ENCODE measurements around the gene SORCS2.

The SORCS2 gene

DNA sequence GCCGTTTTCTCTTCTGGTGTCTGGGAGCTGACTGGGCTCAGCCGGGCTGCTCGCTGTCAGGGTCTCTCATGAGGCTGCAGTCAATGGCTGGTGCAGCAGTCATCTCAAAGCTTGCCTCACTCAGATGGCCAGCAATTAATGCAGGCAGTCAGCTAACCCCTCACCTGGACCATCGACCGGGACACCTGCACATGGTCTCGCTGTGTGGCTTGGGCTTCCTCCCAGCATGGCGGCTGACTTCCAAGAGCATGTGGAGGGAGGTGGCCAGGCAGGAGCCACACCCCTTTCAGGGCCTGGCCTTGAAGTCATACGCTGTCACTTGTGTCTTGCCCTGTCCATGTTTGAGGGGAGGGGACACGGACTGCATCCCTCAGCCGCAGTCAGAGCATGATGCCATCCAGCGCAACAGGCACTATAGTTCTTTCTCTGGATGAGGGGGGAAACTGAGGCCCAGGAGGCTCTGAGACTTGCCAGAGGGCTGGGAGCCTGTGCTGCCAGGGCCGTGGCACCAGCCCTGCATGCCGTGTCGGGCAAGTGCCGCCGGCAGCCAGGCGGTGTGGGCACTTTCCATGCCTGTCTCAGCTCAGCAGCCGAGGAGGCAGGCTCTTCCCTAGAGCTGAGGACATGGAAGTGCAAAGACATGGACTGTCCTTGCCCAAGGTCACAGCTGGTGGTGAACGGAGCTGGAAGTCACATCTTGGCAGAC, 545.6 kb downstream of the SORCS2 start:
- H3K4me3 Mint-ChIP-seq, result no peak overlapping the region
- H3K9me3 Mint-ChIP-seq, result no peaks in the 10 kb centered on the region
- H3K36me3 Mint-ChIP-seq (ENCODE audit: low read depth), result no peaks in the 10 kb centered on the region
- H3K27me3 Mint-ChIP-seq (ENCODE audit: low read depth), result no peaks in the 10 kb centered on the region
- H3K4me1 Mint-ChIP-seq (ENCODE audit: low read depth), result no peaks in the 10 kb centered on the region
- no peak overlapping the region for H3K27ac Mint-ChIP-seq

DNA sequence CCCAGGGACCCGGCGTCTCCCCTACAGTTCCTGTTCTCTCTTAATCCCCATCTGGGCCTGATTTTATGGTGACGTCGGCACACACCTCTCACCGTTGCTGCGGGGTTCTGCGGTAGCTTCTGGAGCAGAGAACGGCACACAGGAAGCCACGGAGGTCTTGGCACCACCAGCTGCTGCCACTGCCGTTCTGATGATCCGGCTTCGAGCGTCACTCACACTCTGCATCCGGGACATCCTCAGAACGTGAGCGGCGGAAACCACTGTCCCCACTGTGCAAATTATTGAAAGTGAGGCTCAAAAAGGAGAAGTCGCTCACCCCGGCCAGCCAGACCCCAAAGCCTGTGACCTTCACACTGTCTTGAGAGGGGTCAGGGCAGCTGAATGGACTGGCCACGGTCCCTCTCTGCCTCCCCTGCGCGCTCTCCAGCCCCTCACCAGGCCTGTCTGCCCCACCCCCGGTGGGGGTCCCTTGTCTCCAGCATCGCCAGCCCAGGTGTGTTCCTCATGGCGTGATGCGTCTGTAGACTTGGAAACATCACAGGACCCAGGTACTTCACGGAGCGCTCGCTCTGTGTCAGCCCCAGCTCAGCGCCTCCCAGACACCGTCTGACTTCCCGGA, 546.2 kb downstream of the SORCS2 start:
- Mint-ChIP-seq H3K27me3 (ENCODE audit: low read depth) (no peaks in the 10 kb centered on the region), H3K9me3 (no peaks in the 10 kb centered on the region), H3K27ac (no peak overlapping the region), H3K36me3 (ENCODE audit: low read depth) (no peaks in the 10 kb centered on the region), H3K4me3 (no peak overlapping the region), H3K4me1 (ENCODE audit: low read depth) (no peaks in the 10 kb centered on the region)

DNA sequence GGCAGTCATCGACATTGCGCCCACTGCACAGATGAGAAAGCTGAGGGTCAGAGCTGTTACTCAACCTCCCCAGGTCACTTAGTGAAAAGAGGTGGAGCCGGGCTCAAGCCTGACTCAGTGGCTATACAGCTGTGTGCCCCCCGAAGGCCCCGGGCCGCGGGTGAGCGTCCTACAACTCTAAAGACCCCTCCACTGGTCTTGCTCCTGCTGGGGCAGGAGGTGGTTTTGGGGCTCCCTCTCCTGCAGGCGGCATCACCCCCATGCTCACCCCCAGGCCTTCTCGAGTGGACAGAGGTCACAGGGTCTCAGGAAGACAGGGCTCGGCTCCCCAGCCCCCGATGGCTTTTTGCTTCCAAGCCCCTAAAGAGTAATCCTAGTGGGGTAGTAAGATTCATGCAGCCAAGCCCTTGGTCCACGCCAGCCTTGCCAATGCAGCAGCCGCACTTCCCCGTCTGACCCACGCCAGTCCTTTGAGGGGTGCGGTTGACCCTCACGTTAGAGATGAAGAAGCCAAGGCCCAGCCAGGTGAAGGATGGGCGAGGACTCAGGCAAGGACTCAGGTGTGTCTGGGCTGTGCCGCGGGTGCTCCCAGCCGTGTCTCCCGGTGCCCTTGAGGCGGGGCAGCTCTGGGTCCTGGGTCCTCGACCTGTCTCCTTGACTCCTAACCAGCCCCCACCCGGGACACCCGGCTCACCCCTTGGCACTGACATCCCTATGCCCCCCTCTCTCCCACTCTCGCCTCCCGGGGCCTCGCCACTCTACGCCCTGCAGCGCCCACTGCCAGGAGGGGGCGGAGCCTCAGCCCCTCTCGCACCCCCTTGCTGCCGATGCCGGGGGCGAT, 547.0 kb downstream of the SORCS2 start:
- H3K36me3 Mint-ChIP-seq (ENCODE audit: low read depth), result no peaks in the 10 kb centered on the region
- no peaks in the 10 kb centered on the region for H3K9me3 Mint-ChIP-seq

DNA sequence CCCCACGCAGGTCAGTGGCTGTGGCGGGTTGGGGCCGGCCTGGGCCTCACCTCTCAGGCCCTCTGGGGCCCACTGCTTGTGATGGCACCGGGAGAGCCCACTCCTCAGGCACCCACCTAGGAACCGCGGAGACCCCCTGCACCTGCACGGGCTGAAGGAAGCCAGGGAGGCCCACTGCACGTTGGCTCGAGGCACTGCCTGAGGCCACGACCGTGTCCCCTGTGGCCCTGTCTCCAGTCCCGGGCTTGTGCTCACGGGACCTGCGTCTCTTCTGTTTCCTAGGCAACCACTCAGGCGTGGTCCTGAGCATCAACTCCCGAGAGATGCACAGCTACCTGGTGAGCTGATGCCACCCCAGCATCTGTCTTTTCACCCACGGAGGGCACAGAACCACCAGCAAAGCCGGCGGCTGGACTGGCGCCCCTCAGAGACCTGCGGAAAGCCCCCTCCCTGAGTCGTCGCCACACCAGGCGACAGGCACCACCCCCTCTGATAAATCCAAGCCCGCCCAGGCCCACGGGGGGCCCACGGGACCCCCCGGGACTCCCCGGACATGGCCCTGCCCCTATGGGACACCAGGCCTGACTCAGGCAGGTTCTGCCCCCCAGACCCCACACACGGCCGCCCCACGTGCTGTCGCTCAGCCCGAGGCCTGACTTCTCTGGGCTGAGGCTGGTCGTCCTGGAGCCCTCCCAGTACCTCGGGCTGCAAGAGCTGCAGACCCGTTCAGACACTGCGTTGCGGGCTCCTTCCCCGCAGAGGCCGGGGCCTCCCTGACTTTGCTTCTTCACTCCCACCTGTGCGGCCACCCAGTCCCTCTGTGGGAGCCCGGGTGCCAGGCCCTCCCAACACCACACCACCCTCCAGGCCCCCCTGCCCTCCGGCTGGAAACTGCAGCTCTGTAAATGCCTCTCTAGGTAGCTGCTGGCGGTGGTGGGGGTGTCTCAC, 547.9 kb downstream of the SORCS2 start:
- Mint-ChIP-seq H3K4me3 (no peak overlapping the region), H3K4me1 (ENCODE audit: low read depth) (peaks cover 2% of the 10 kb centered on the region), H3K9me3 (no peaks in the 10 kb centered on the region), H3K27me3 (ENCODE audit: low read depth) (no peaks in the 10 kb centered on the region), H3K36me3 (ENCODE audit: low read depth) (no peaks in the 10 kb centered on the region), H3K27ac (no peak overlapping the region)

More for the DNA sequence above, 547.0 kb downstream of the SORCS2 start:
- Mint-ChIP-seq H3K4me1 (ENCODE audit: low read depth) (peaks cover under 1% of the 10 kb centered on the region), H3K27me3 (ENCODE audit: low read depth) (no peaks in the 10 kb centered on the region), H3K27ac (no peak overlapping the region), H3K4me3 (no peak overlapping the region)

DNA sequence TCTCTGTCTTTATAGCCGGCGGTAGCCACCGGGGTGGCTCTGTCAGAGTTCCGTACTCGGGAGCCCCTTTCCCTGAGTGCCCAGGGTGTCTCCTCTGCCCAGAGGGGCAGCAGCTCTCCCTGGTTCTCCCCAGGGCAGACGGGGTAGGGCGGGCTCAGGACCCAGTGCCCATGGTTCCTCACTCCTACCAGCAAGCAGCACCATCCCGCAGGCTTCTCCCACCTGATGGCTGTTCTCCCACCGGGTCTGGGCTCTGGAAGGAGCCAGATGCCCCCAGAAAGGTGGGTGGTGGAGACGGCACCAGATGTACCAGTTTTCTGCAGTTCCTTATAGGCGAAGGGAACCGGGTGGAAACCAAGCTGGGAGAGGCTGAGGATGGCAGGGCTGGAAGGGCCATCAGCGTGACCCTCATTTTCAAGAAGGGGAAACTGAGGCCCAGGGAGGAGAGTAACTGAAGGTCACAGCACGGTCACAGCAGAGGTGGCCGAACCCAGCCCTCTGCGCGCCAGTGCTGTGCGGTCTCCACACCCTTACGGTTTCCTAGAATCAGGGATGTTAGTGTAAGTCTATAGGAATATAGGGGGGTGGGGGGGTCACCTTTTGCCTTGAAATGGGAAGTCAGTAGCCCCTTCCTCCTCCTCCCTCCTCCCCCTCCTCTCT, 548.7 kb downstream of the SORCS2 start:
- peaks cover 2% of the 10 kb centered on the region for H3K4me1 Mint-ChIP-seq (ENCODE audit: low read depth)
- no peaks in the 10 kb centered on the region for H3K27me3 Mint-ChIP-seq (ENCODE audit: low read depth)
- H3K9me3 Mint-ChIP-seq, result no peaks in the 10 kb centered on the region
- no peak overlapping the region for H3K4me3 Mint-ChIP-seq
- H3K36me3 Mint-ChIP-seq (ENCODE audit: low read depth), result no peaks in the 10 kb centered on the region
- H3K27ac Mint-ChIP-seq, result no peak overlapping the region

DNA sequence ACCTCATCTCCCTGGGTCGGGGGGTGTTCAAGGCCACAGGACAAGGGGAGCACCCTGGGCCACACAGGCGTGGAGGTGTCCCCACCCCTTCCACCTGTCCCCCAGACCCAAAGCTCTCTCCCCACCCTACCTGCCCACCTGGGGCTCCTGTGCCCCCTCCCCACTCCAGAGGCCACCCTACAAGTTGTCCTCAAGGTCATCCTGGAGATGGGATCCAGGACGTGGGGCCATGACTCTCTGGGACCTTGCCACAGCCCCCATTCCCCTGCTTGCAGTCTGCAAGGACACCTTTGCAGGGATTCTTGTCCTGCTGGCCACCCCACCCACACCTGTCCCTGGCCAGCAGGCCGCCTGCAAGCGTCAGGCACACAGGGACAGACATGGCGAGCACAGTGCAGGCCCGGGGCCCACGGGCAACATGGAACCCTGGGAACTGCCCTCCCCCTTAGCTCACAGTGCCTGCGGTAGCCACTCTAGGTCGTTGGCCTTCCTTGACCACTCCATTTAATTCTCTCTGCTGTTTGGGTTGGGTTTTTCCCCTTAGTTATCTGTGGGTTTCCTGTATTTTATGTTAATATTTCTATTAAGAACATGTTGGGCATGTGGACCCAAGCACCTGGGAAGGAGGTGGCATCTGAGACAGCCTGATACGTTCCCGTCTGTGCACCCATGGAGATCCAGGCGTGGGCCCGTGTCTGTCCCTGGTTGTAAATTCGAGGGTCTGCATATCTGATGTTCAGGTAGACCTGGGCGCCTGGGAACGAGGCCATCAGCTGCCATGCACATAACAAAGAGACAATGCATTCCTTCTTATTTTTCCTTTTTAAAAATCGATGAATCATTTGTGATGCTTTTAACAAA, 549.8 kb downstream of the SORCS2 start:
- Mint-ChIP-seq H3K9me3 (no peaks in the 10 kb centered on the region), H3K4me3 (no peak overlapping the region), H3K27ac (no peak overlapping the region), H3K27me3 (ENCODE audit: low read depth) (no peaks in the 10 kb centered on the region), H3K4me1 (ENCODE audit: low read depth) (peaks cover 2% of the 10 kb centered on the region), H3K36me3 (ENCODE audit: low read depth) (no peaks in the 10 kb centered on the region)

DNA sequence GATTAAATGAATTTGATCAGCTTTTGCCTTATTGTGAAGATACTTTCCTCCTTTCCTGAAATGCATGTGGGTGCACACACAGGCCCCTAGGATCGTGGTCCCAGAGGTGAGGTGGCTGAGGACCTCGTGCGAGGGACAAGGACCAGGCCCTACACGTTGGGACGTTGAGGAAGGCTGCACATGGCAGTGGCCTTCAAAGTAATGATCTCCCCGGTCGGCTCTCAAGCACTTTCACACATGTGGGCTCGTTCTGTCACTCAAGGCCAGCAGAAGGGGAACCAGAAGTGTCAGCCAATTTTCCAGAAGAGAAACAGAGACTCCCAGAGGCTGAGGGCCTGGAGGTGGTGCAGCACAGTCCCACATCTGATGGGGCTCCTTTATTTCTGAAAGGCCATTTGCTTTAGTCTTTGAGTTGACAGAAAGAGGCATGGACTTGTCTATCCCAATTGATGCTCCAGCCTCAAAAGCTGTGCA, 550.5 kb downstream of the SORCS2 start:
- H3K27ac Mint-ChIP-seq, result no peak overlapping the region
- no peaks in the 10 kb centered on the region for H3K9me3 Mint-ChIP-seq

DNA sequence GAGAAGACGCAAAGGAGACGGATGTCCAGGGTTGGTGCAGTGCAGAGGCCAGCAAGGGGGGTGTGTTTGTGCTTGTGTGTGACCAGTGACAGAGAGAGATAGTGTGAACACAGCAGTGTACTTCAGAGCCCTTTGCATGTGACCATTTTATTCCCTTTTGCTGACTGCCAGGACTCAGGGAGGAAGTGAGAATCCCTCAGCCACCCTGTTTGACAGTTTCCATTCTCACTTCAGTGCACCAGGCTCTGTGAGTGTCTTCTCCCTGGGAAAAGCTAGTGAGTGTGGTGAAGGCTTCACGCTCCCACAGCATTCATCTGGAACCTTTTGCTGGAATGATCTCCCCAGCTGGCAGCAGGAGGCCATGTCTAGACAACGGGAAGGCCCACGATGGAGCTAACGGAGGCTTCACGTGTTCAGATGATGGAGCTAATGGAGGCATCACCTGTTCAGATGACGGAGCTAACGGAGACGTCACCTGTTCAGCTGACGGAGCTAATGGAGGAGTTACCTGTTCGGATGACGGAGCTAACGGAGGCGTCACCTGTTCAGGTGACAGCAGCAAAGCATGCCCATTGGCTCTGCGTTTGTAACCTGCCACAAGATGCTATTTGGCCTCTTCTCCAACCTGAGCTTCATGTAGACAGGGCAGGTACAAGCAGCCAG, 551.9 kb downstream of the SORCS2 start:
- Mint-ChIP-seq H3K9me3 (no peaks in the 10 kb centered on the region), H3K4me1 (ENCODE audit: low read depth) (peaks cover 5% of the 10 kb centered on the region), H3K4me3 (no peak overlapping the region), H3K27me3 (ENCODE audit: low read depth) (no peaks in the 10 kb centered on the region), H3K36me3 (ENCODE audit: low read depth) (no peaks in the 10 kb centered on the region), H3K27ac (no peak overlapping the region)

More for the DNA sequence above, 550.5 kb downstream of the SORCS2 start:
- H3K36me3 Mint-ChIP-seq (ENCODE audit: low read depth), result no peaks in the 10 kb centered on the region
- no peaks in the 10 kb centered on the region for H3K27me3 Mint-ChIP-seq (ENCODE audit: low read depth)
- no peak overlapping the region for H3K4me3 Mint-ChIP-seq
- peaks cover 2% of the 10 kb centered on the region for H3K4me1 Mint-ChIP-seq (ENCODE audit: low read depth)

DNA sequence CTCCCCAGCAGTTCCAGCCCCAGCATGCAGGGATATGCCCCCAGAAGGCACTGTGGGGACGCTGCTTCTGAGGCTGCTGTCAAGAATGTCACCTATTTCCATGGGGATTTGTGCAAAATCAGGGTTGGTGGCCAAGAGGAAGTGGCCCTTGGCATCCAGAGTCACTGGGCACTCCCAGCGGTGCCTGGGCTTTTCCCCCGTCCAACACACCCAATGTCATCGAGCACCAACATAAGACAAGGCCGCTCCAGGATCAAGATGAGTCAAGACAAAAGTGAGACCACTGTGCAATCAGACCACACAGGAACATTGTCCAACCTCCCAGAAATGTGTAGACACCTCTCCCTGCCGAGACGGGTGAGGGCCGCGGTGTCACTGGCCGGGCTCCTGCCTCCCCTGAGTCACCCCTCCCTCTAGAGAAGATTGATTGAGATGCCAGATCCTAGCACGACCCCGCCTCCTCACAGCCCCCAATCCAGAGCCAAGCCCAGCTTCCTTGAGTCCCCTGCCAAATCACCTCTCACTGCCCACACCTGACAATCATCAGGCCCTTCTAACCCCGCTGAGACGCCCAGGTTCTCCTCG, 553.1 kb downstream of the SORCS2 start:
- Mint-ChIP-seq H3K9me3 (no peaks in the 10 kb centered on the region), H3K36me3 (ENCODE audit: low read depth) (no peaks in the 10 kb centered on the region), H3K4me1 (ENCODE audit: low read depth) (peaks cover 12% of the 10 kb centered on the region), H3K4me3 (no peak overlapping the region), H3K27ac (no peak overlapping the region), H3K27me3 (ENCODE audit: low read depth) (no peaks in the 10 kb centered on the region)

DNA sequence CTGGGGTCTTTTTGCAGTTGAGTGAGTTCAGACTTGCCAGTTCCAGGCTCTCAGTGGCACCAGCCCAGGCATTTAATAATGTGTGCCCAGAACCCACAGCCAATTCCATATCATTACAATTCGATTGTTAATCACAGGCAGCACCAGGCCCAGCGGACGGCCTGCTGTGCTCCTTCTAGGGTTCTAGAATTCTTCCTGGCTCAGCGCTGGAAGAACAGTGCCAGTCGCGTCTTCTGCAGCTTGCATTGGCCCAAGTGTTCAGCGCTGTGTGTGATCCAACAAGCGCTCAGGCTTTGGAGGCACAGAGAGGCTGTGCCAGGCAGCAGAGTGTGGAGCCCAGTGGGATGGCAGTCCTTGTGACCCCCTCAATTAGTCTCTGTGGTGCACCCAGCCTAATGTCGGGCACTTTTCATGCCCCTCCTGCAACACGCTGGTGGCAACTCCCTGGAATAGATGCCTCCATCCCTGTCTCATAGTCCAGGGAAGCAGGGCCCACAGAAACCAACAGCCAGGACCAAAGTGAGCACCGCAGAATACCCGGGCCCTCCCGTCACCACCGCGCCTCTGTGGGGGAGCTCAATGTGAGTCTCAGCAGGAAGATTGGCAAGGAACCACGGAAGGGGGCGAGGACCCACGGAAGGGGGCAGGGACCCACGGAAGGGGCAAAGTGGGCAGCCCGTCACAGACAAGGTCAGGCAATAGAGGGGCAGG, 554.2 kb downstream of the SORCS2 start:
- H3K4me3 Mint-ChIP-seq, result no peak overlapping the region
- peaks cover 13% of the 10 kb centered on the region for H3K4me1 Mint-ChIP-seq (ENCODE audit: low read depth)
- H3K27me3 Mint-ChIP-seq (ENCODE audit: low read depth), result no peaks in the 10 kb centered on the region
- no peaks in the 10 kb centered on the region for H3K9me3 Mint-ChIP-seq
- H3K36me3 Mint-ChIP-seq (ENCODE audit: low read depth), result no peaks in the 10 kb centered on the region
- no peak overlapping the region for H3K27ac Mint-ChIP-seq

DNA sequence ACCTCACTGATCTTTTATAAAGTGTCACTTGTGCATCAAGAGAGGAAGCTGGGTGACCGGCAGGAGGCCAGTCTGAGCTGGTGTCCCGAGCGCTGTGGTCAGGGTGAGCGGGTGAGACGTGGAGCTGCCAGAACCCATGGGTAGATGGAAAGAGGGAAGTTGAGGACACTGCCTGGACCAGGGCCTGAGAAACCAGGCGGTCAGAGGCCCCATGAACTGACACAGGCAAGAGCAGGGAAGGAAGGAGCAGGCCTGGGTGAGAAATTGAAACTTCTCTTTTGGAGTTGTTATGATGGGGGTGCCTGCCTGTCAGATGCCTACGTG, 554.7 kb downstream of the SORCS2 start:
- Mint-ChIP-seq H3K9me3 (no peaks in the 10 kb centered on the region), H3K27ac (no peak overlapping the region), H3K27me3 (ENCODE audit: low read depth) (no peaks in the 10 kb centered on the region), H3K4me3 (no peak overlapping the region), H3K36me3 (ENCODE audit: low read depth) (no peaks in the 10 kb centered on the region), H3K4me1 (ENCODE audit: low read depth) (peaks cover 13% of the 10 kb centered on the region)

DNA sequence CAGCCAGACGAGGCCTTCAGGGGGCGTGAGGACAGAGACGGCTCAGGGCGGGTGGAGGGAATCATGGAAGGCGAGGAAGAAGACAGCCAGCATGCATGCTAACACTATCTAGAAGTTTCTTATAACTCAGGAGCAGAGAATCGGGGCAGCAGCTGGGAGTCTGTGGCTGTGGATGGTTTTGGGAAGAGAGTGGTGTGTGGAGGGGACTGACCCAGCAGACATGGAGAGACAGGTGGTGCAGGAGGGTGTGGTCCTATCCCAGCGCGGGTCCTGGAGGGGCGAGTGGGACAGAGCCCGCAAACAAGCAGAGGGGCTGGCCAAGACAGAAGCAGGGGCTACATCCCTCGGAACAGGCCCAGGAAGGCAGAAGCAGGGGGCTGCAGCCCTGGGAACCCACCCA, 555.2 kb downstream of the SORCS2 start:
- Mint-ChIP-seq H3K27me3 (ENCODE audit: low read depth) (no peaks in the 10 kb centered on the region), H3K4me3 (no peak overlapping the region), H3K27ac (no peak overlapping the region), H3K36me3 (ENCODE audit: low read depth) (no peaks in the 10 kb centered on the region), H3K9me3 (no peaks in the 10 kb centered on the region), H3K4me1 (ENCODE audit: low read depth) (peaks cover 13% of the 10 kb centered on the region)
